Tibial nerve (tissue), 4 donors: ENCODE measurements around the gene TMEM151B.

ENCODE experiments used
- EP300 ChIP-seq, 2 donors: sonication (generic); formaldehyde crosslinking; IDR thresholded peaks; one replicate each; pipeline ENCODE4 v1.6.1; 2017; ENCODE audit warnings: antibody characterized with exemption in 2 of 2, mild to moderate bottlenecking in 1 of 2
- TF ChIP-seq, protein P1 (sequence below), 5 experiments: fragments of 200-600 bp in 3 of 5; fragments of 450-650 bp in 2 of 5; sonication (generic) in 3 of 5; IDR thresholded peaks; one replicate each; pipeline ENCODE4 v1.5.1; 2016 to 2019; ENCODE audit warnings: antibody characterized with exemption in 5 of 5, mild to moderate bottlenecking in 3 of 5, moderate library complexity in 2 of 5

DNA sequence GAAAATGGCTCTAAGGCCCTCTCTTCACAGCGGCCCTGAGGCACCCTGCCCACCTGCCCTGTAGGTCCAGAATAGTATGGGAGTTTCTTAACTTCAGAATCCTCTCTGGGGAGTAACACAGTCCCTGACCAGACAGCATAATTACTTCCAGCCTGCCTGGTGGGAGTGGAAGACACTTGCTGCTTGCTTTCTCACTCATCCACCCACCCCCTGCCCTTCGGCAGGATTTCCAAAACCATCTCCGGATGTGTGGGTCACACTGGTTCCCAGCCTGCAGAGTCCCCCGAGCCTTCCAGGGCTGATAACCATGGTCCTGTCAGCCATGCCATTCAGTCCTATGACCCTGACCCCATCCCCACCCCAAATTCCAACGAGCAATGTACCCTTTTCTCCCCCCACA is 41.4 kb upstream of the TMEM151B start:
- TF ChIP-seq, protein P1, sequence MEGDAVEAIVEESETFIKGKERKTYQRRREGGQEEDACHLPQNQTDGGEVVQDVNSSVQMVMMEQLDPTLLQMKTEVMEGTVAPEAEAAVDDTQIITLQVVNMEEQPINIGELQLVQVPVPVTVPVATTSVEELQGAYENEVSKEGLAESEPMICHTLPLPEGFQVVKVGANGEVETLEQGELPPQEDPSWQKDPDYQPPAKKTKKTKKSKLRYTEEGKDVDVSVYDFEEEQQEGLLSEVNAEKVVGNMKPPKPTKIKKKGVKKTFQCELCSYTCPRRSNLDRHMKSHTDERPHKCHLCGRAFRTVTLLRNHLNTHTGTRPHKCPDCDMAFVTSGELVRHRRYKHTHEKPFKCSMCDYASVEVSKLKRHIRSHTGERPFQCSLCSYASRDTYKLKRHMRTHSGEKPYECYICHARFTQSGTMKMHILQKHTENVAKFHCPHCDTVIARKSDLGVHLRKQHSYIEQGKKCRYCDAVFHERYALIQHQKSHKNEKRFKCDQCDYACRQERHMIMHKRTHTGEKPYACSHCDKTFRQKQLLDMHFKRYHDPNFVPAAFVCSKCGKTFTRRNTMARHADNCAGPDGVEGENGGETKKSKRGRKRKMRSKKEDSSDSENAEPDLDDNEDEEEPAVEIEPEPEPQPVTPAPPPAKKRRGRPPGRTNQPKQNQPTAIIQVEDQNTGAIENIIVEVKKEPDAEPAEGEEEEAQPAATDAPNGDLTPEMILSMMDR (IDR thresholded peaks at IDR 0.05), result no peak
- no peak for TF ChIP-seq EP300 (IDR thresholded peaks at IDR 0.05)
